ENCODE data around the gene C6orf47.

The C6orf47 gene

DNA sequence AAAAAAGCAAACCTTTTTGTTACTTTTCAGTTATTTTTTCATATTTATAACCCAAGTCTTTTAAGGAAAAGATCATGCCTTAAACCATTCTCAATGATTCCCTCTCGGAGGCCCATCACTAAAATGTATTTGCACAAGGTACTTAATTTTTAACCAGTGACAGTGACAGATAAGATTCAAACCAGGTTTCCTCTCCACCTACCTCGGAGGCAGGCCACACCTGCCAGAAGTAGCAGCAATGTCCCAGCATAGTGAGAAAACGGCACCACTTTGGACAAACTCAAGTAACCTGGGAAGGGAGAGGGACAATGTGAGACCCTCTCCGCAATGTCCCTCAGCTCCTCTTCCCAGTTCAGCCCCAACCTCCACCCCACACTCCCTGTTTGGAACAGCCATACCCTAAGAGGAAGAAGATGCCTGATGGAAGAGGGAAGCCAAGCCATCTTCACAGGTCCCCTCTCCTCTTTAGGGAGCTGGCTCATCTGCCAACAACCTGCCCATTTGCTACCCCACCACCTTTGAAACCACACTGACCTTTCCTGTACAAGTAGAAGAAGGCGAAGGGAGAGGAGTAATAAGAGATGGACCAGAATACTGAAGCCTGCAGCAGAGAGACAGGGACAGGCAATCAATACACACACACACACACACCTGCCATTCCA is 40.3 kb upstream of the C6orf47 start:
- Histone ChIP-seq H2AFZ (ENCODE audit: low read length, unreplicated experiment) (no peak overlapping the region), H3K27me3 (ENCODE audit: insufficient read depth, low read length) (no peaks in the 10 kb centered on the region), H3K36me3 (ENCODE audit: insufficient read depth, low read length) (0 out of 2 replicates have a peak, but pooled peaks cover 2% of the 10 kb centered on the region), H3K4me3 (ENCODE audit: low read depth, low read length) (no peak overlapping the region; the same call in 1 of the 2 replicates), H3K4me1 (ENCODE audit: control insufficient read depth, insufficient read depth, low read length, unreplicated experiment) (peaks cover 17% of the 10 kb centered on the region), H3K27ac (ENCODE audit: low read depth, low read length) (no peak overlapping the region), H3K79me2 (ENCODE audit: control insufficient read depth, insufficient read depth, low read length, unreplicated experiment) (peaks cover 23% of the 10 kb centered on the region)

DNA sequence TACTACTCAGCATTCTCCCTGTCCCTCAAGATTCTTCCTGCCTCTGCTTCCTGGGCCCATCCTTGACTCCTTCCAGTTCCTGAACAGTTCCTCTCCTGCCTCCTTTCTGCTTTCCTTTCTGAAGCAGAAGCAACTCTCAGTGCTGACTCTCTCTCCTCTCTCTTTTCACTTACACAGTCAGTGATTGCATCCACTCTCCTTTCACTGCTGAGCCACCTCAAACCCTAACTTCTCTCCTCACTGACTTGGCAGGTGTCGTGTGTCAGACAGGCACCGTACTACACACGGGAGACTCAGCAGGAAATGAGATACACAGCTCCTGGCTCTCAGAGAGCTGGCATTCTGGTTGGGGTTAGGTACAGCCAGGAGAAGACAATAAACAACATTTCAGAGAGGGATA is 37.0 kb upstream of the C6orf47 start:
- Histone ChIP-seq H3K27ac (ENCODE audit: low read depth, low read length) (peak overlapping the region; percentile 2; the same call in 1 of the 2 replicates), H2AFZ (ENCODE audit: low read length, unreplicated experiment) (no peak overlapping the region), H3K36me3 (ENCODE audit: insufficient read depth, low read length) (peaks cover 6% of the 10 kb centered on the region; the same call in 1 of the 2 replicates), H3K4me1 (ENCODE audit: control insufficient read depth, insufficient read depth, low read length, unreplicated experiment) (peaks cover 17% of the 10 kb centered on the region), H3K4me3 (ENCODE audit: low read depth, low read length) (no peak overlapping the region), H3K79me2 (ENCODE audit: control insufficient read depth, insufficient read depth, low read length, unreplicated experiment) (peaks cover 19% of the 10 kb centered on the region), H3K27me3 (ENCODE audit: insufficient read depth, low read length) (no peaks in the 10 kb centered on the region)

DNA sequence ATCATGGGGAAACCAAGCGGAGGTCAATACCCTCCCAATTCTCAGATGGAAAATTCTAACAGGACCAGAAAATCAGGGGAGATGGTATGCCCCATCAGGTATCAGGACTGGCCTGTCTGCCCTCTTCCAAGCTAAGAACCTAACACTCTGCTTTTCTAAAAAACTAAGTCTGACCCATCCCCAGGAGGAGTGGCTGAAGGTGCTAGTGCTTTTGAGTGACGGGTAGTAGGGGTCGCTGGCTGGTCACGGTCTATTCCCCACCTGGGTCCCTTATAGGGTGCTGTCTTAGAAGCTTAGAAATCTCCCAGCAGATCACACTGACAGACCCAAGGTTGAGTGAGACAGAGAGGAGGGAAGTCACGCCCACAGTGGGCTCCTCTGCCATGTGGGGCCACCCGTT is 33.0 kb upstream of the C6orf47 start:
- no peaks in the 10 kb centered on the region for H3K27me3 ChIP-seq (ENCODE audit: insufficient read depth, low read length)
- peaks cover 7% of the 10 kb centered on the region for H3K4me1 ChIP-seq (ENCODE audit: control insufficient read depth, insufficient read depth, low read length, unreplicated experiment)
- H3K36me3 ChIP-seq (ENCODE audit: insufficient read depth, low read length) = peaks cover 4% of the 10 kb centered on the region; the same call in 1 of the 2 replicates
- no peak overlapping the region for H2AFZ ChIP-seq (ENCODE audit: low read length, unreplicated experiment)
- H3K27ac ChIP-seq (ENCODE audit: low read depth, low read length) = no peak overlapping the region
- no peak overlapping the region for H3K4me3 ChIP-seq (ENCODE audit: low read depth, low read length)
- no peaks in the 10 kb centered on the region for H3K79me2 ChIP-seq (ENCODE audit: control insufficient read depth, insufficient read depth, low read length, unreplicated experiment)

DNA sequence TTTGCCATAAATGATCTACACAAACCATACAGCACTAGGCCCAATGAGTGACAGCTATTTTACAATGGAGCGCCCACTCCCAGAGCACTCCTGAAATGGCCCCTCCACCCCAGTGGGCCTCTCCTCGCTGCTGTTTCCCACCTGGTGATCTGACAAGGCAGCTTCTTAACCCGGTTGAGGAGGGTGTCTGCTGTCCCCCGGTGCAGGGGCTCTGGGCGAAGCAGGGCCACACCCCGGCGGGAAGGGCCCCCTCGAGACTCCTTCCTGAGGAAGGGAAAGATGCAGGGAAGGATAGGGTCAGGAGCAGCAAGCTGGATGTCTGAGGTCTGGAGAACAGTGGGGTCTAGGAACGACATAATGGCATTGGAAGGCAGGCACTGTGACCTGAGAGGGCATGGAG is 32.3 kb upstream of the C6orf47 start:
- H3K27me3 ChIP-seq (ENCODE audit: insufficient read depth, low read length) = no peaks in the 10 kb centered on the region
- H2AFZ ChIP-seq (ENCODE audit: low read length, unreplicated experiment) = no peak overlapping the region
- H3K27ac ChIP-seq (ENCODE audit: low read depth, low read length) = no peak overlapping the region
- H3K4me3 ChIP-seq (ENCODE audit: low read depth, low read length) = no peak overlapping the region
- H3K36me3 ChIP-seq (ENCODE audit: insufficient read depth, low read length) = peaks cover 4% of the 10 kb centered on the region; the same call in 1 of the 2 replicates
- H3K4me1 ChIP-seq (ENCODE audit: control insufficient read depth, insufficient read depth, low read length, unreplicated experiment) = peaks cover 4% of the 10 kb centered on the region
- no peaks in the 10 kb centered on the region for H3K79me2 ChIP-seq (ENCODE audit: control insufficient read depth, insufficient read depth, low read length, unreplicated experiment)

DNA sequence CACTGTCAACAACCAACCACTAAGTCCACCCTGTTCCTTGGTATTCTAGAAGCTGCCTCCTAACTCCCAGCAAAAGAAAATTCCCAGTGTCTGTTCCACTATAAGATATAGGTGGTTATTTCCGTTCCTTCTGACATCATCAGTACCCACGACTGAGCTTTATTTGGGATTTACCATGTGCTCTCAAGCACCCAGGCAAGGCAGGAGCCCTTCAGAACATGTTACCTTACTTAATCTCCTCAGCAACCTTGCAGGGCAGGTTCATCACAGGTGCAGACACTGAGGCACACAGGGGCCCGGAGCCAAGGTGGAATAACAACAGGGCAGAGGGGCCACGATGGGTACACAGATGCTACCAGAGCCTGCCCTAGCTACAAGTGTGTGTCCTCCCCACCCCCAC is 31.8 kb upstream of the C6orf47 start:
- Histone ChIP-seq H3K27me3 (ENCODE audit: insufficient read depth, low read length) (no peaks in the 10 kb centered on the region), H3K79me2 (ENCODE audit: control insufficient read depth, insufficient read depth, low read length, unreplicated experiment) (no peaks in the 10 kb centered on the region), H3K4me1 (ENCODE audit: control insufficient read depth, insufficient read depth, low read length, unreplicated experiment) (no peaks in the 10 kb centered on the region), H3K4me3 (ENCODE audit: low read depth, low read length) (no peak overlapping the region), H3K36me3 (ENCODE audit: insufficient read depth, low read length) (peaks cover 4% of the 10 kb centered on the region; the same call in 1 of the 2 replicates), H2AFZ (ENCODE audit: low read length, unreplicated experiment) (no peak overlapping the region), H3K27ac (ENCODE audit: low read depth, low read length) (no peak overlapping the region)

DNA sequence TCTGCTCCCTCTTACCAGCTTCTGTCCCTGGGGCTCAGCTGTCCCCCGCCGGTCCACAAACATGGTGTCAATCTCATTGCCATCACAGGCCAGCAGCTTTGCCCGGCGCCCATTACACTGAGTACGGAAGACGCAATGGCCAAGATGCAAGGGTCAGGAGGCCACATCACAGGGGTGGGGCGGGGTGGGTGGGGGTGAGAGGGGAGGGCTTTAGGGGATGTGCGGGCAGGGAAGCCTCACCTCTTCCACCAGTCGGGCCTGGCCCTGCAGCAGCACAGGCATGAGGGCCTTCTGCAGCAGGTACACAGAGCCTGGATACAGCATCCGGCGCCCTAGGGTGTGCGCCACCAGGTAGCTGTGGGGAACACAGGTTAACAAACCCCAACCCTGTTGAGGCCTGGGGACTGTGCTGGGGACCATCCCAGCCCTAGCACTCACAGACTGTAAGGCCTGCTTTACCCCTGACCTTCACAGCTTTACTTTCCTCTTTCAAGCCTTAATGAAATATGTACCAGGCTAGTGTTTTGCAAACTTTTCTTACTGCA is 31.1 kb upstream of the C6orf47 start:
- Histone ChIP-seq H3K27me3 (ENCODE audit: insufficient read depth, low read length) (no peaks in the 10 kb centered on the region), H3K4me3 (ENCODE audit: low read depth, low read length) (no peak overlapping the region), H3K79me2 (ENCODE audit: control insufficient read depth, insufficient read depth, low read length, unreplicated experiment) (no peaks in the 10 kb centered on the region), H3K4me1 (ENCODE audit: control insufficient read depth, insufficient read depth, low read length, unreplicated experiment) (no peaks in the 10 kb centered on the region), H3K27ac (ENCODE audit: low read depth, low read length) (no peak overlapping the region), H3K36me3 (ENCODE audit: insufficient read depth, low read length) (peaks cover 4% of the 10 kb centered on the region; the same call in 1 of the 2 replicates), H2AFZ (ENCODE audit: low read length, unreplicated experiment) (no peak overlapping the region)

DNA sequence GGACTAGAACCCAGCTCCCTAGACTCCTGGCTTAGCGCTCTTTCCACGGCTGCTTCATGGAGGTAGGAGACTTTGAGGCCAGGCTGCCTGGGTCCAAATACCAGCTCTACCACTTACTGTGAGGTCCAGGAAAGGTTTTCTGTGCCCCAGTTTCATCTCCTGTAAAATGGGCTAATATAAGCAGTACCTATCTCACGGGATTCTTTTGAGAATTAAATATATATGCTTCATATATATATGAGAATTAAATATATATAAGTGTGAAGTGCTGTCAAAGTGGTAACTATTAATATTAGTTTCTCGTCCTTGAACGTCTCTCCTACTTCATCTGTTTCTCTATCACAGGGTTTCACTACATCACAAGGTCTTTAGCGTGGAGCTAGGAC is 30.5 kb upstream of the C6orf47 start:
- Histone ChIP-seq H3K4me1 (ENCODE audit: control insufficient read depth, insufficient read depth, low read length, unreplicated experiment) (no peaks in the 10 kb centered on the region), H3K79me2 (ENCODE audit: control insufficient read depth, insufficient read depth, low read length, unreplicated experiment) (no peaks in the 10 kb centered on the region), H3K4me3 (ENCODE audit: low read depth, low read length) (no peak overlapping the region), H3K36me3 (ENCODE audit: insufficient read depth, low read length) (peaks cover 4% of the 10 kb centered on the region; the same call in 1 of the 2 replicates), H3K27ac (ENCODE audit: low read depth, low read length) (no peak overlapping the region), H2AFZ (ENCODE audit: low read length, unreplicated experiment) (no peak overlapping the region), H3K27me3 (ENCODE audit: insufficient read depth, low read length) (no peaks in the 10 kb centered on the region)

DNA sequence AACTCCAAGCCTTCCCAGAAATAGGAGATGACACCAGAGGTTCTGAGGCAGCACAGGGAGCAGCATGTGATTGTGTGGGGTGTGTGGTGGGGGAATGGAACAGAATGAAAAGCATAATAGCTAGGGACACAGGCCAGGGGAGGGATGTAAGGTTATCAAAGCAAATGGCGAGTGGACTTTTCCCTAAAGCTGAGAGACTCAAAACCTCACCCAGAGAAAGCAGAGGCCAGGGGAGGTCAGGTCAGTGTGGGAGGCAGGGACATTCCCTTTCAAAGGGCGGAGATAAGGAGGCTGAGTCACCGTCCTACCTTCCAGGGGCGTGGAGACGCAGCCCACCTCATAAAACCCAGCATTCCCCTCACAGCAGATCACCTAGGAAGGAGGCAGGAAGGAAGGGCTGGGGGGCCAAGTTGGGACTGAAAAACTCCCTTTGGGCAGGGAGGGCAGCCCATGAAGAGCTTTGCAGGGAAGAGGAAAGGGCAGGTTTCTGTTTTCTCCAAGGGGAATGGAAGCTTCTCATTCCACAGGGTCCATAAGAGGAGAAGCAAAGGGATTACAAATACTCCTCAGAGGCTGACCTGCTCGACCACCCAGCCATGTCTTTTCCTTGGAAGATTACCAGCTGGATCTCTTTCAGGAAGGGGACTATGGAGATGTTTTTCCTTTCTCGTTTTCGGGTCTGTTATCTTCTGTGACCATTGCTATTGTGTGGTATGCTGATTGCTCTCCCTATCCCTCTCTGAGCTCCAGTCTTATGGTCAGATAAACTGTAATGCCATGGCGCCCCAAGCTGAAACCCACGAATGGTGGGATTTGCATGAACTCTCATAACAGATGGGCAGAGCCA is 29.9 kb upstream of the C6orf47 start:
- Histone ChIP-seq H3K79me2 (ENCODE audit: control insufficient read depth, insufficient read depth, low read length, unreplicated experiment) (no peaks in the 10 kb centered on the region), H2AFZ (ENCODE audit: low read length, unreplicated experiment) (no peak overlapping the region), H3K4me3 (ENCODE audit: low read depth, low read length) (no peak overlapping the region), H3K27ac (ENCODE audit: low read depth, low read length) (no peak overlapping the region), H3K4me1 (ENCODE audit: control insufficient read depth, insufficient read depth, low read length, unreplicated experiment) (no peaks in the 10 kb centered on the region), H3K27me3 (ENCODE audit: insufficient read depth, low read length) (no peaks in the 10 kb centered on the region), H3K36me3 (ENCODE audit: insufficient read depth, low read length) (peaks cover 4% of the 10 kb centered on the region; the same call in 1 of the 2 replicates)

DNA sequence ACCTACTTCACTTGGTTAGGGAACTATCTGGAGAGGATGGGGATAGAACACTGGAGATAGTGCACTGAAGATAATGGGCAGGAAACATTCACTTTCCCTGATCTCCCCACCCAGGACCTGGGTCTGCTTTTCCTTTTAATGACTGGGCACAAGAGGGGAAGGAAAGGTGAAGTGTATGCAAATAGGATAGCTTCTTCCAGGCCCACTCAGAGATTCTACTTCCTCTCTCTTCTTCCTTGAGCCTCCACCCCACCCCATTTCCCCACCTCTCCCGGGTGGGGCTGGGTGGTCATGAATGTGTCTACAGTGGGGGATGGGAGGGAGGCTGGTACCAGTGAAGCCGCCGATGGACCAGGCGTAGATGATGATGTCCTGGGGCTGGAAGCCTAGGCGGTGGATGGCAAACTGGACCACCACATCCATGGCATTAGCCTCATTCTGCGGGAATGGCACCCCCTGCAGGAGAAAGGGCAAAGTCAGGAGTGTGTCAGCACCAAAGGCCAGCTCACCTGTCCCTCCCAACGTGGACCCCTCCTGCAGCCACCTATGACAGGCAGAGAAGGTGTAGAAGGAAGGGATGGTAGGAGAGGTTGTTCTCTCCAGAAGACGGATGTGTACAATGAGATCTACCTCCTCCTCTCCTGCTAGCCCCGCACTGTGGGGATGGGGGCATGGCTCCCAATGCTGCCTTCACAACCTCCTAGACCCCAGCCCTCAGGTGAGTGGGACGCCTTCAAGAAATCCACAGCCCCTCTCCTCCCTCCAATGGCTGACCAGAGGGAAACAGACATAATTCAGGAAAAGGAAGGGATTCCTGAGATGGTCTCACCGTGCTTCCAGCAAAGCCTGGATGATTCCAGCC is 28.9 kb upstream of the C6orf47 start:
- H3K4me1 ChIP-seq (ENCODE audit: control insufficient read depth, insufficient read depth, low read length, unreplicated experiment) = no peaks in the 10 kb centered on the region
- no peak overlapping the region for H2AFZ ChIP-seq (ENCODE audit: low read length, unreplicated experiment)
- no peaks in the 10 kb centered on the region for H3K79me2 ChIP-seq (ENCODE audit: control insufficient read depth, insufficient read depth, low read length, unreplicated experiment)
- peaks cover 4% of the 10 kb centered on the region; the same call in 1 of the 2 replicates for H3K36me3 ChIP-seq (ENCODE audit: insufficient read depth, low read length)
- no peak overlapping the region for H3K4me3 ChIP-seq (ENCODE audit: low read depth, low read length)
- no peaks in the 10 kb centered on the region for H3K27me3 ChIP-seq (ENCODE audit: insufficient read depth, low read length)
- H3K27ac ChIP-seq (ENCODE audit: low read depth, low read length) = no peak overlapping the region
